GM21529 (cell line): ENCODE measurements around the gene CALHM6.
"Not testable (repeated sequence)": the region's sequence is repeated elsewhere in the genome, so short reads cannot be mapped to it uniquely, and the experiment has no call there.

Source experiments
- ATAC-seq: cut with Tn5 transposase; IDR thresholded peaks from one replicate; pipeline ENCODE4 v1.9.1; 2021; ENCODE audit not compliant: unreplicated experiment

The CALHM6 gene

GRCh38 chr6:116472706-116473105 lies 11.5 kb downstream of the CALHM6 start:
- ATAC-seq = no peak

- ATAC-seq = no peak
Measured at GRCh38 chr6:116475141-116475540, 14.0 kb downstream of the CALHM6 start.

- peak; percentile 100 for ATAC-seq
Measured at GRCh38 chr6:116476002-116476678, 15.0 kb downstream of the CALHM6 start.

- no peak for ATAC-seq
Measured at GRCh38 chr6:116482780-116483179, 21.6 kb downstream of the CALHM6 start.

GRCh38 chr6:116483616-116484015 lies 22.4 kb downstream of the CALHM6 start:
- ATAC-seq = no peak

GRCh38 chr6:116485559-116486184 lies 24.5 kb downstream of the CALHM6 start:
- no peak for ATAC-seq

- ATAC-seq = no peak
Measured at GRCh38 chr6:116491610-116492330, 30.6 kb downstream of the CALHM6 start.

GRCh38 chr6:116492331-116493067 lies 31.3 kb downstream of the CALHM6 start:
- no peak for ATAC-seq

GRCh38 chr6:116495161-116495560 lies 34.0 kb downstream of the CALHM6 start:
- ATAC-seq = not testable (repeated sequence)

GRCh38 chr6:116497113-116497676 lies 36.0 kb downstream of the CALHM6 start:
- ATAC-seq = no peak

GRCh38 chr6:116500969-116501433 lies 39.8 kb downstream of the CALHM6 start:
- no peak for ATAC-seq

GRCh38 chr6:116507324-116507723 lies 46.1 kb downstream of the CALHM6 start:
- ATAC-seq = no peak

- no peak for ATAC-seq
Measured at GRCh38 chr6:116508527-116508926, 47.4 kb downstream of the CALHM6 start.

- ATAC-seq = no peak
Measured at GRCh38 chr6:116511424-116512110, 50.4 kb downstream of the CALHM6 start, which contains the start of gene CALHM5. CALHM5 (plus strand) TSS chr6:116511639; CDS start chr6:116511697, 58 bp downstream.

- ATAC-seq = peak; percentile 93
Measured at GRCh38 chr6:116512111-116512559, 51.0 kb downstream of the CALHM6 start.

GRCh38 chr6:116512734-116513133 lies 51.6 kb downstream of the CALHM6 start:
- no peak for ATAC-seq
